OCI-LY3 (cell line): Measurements from ENCODE around the gene FGF22.

Source experiments
- EZH2phosphoT487 ChIP-seq: fragments of 200-600 bp; shearing (Covaris generic); IDR thresholded peaks from 2 replicates; pipeline ENCODE4 v1.6.1; 2018; ENCODE audit warnings: antibody characterized with exemption, mixed run types, low read depth
- TF ChIP-seq, protein P1 (sequence below): fragments of 200-600, 300-600 bp; sonication (generic); IDR thresholded peaks from 2 replicates; pipeline ENCODE4 v1.5.1; 2014; ENCODE audit warnings: antibody characterized with exemption, low read length, low read depth

DNA sequence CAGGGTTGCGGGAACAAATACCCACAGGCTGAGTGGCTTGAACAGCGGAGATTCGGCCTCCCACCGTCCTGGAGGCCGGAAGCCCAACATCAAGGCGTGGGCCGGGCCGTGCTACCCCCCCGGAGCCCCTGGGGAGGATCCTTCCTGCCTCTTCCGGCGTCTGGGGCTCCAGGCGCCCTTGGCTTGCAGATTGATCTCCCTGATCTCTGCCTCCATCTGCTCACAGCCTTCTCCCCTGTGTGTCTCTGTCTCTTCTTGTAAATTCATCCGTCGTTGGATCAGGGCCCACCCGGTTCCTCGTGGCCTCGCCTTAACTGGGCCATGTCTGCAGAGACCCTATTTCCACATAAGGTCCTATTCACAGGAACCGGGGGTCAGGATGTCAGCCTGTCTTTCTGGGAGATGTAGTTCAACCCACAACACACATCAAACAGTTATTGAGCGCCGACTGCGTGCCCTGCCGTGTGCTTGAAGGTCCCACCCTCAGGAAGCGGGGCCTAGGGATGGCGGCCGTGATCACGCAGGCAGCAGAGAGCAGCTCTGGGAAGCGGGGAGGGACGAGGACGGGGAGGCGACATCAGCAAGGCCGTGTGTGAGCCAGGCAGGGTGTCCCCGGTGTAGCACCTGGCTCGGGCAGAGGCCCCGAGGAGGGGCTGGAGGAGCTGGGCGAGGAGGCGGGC lies 28.7 kb upstream of the FGF22 start:
- TF ChIP-seq, protein P1, sequence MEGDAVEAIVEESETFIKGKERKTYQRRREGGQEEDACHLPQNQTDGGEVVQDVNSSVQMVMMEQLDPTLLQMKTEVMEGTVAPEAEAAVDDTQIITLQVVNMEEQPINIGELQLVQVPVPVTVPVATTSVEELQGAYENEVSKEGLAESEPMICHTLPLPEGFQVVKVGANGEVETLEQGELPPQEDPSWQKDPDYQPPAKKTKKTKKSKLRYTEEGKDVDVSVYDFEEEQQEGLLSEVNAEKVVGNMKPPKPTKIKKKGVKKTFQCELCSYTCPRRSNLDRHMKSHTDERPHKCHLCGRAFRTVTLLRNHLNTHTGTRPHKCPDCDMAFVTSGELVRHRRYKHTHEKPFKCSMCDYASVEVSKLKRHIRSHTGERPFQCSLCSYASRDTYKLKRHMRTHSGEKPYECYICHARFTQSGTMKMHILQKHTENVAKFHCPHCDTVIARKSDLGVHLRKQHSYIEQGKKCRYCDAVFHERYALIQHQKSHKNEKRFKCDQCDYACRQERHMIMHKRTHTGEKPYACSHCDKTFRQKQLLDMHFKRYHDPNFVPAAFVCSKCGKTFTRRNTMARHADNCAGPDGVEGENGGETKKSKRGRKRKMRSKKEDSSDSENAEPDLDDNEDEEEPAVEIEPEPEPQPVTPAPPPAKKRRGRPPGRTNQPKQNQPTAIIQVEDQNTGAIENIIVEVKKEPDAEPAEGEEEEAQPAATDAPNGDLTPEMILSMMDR: no peak
- TF ChIP-seq EZH2phosphoT487: no peak
